GM18907 (cell line): ENCODE data around the gene ADAM15.

ENCODE experiments used
- ATAC-seq: cut with Tn5 transposase; IDR thresholded peaks from one replicate; pipeline ENCODE4 v1.9.1; 2021; ENCODE audit warnings: mild to moderate bottlenecking, moderate library complexity; ENCODE audit not compliant: unreplicated experiment

Gene ADAM15

DNA sequence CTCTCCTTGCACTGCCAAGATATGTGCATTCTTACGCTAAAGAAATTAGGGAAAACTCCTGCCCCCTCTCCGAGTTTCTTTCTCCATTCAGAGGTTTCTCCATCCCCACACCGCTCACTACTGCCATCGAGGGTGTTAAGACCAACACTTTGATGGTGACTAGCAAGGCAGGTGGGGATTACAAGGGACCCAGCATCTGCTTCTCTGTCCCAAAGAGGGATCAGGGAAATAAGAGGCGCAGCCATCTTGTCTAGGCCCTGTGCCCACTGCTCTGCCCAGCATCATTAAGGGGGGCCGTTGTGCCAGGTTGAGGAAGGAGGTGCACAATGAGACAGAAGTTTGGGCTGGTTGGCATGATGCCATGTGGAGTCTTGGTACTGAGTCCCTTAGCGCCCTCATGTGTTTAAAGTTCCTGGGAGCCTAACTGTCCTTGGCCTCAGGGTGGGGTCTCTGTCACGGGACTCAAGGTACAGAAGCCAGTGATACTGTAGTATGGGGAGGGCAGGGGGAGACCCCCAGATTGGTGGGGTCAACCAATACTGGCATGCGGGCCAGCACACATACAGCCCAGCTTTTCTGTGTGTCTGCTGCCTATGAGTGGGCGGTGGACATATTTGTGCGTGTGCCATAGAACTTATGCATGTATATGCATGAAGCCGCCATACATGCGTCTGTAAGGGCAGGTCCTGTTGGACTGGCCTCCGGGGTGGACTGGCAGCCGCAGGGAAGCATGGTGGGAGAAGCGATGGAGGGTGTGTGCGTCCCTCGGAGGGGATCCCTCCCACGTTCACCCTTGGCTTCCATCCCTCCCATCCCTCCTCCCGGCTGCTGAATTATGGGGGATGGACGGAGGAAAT is 33.0 kb downstream of the ADAM15 start:
- peak; percentile 5 for ATAC-seq

DNA sequence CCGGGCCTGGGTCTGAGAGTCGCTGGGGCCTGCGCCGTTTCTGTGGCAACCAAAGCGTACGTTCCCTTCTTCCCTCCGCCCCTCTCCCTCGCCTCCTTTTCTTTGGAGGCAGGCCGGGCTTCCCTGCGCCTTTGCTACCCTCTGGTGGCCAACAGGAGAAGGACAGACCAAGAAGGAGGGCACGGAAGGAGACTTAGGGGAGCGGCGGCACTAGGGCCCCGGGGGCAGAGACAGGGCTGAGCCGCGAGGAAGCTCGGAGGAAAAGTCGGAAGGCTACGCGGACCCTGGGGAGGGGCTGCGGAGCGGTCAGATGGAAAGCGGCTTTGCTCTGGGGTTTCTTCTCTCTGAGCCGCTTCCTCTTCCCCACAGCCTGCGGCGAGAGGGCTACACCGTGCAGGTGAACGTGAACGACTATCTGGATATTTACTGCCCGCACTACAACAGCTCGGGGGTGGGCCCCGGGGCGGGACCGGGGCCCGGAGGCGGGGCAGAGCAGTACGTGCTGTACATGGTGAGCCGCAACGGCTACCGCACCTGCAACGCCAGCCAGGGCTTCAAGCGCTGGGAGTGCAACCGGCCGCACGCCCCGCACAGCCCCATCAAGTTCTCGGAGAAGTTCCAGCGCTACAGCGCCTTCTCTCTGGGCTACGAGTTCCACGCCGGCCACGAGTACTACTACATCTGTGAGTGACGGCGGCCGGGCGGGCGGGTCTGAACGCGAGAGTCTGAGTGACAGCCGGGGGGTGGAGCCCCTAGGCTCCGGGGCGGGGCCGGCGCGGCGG is 33.8 kb downstream of the ADAM15 start:
- ATAC-seq, result peak; percentile 80

DNA sequence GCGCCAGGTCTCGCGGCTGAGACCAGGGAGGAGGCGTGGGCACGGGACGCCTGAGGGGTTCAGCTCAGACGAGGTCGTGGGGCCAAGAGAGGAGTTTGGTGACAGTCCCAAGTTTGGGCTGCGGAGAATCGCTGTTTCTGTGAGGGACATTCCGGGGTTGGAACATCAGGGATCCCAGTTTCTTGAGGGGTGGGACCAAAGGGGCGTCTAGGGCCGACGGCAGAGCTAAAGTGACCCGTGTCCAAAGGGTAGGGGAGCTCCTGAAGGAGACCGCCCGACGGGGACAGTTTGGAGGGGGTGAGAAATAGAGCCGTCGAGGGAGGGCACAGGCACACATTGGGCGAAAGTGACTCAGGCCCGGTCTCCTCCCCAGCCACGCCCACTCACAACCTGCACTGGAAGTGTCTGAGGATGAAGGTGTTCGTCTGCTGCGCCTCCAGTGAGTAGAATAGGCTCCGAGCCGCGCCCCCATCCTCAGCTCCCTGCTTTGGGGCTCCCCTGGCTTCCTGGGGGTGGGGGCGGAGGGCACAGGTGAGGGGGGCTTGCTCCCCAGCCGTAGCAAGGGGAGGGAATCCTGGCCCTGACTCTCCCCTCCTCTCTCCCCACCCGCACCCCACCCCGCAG is 34.5 kb downstream of the ADAM15 start:
- ATAC-seq, result no peak

DNA sequence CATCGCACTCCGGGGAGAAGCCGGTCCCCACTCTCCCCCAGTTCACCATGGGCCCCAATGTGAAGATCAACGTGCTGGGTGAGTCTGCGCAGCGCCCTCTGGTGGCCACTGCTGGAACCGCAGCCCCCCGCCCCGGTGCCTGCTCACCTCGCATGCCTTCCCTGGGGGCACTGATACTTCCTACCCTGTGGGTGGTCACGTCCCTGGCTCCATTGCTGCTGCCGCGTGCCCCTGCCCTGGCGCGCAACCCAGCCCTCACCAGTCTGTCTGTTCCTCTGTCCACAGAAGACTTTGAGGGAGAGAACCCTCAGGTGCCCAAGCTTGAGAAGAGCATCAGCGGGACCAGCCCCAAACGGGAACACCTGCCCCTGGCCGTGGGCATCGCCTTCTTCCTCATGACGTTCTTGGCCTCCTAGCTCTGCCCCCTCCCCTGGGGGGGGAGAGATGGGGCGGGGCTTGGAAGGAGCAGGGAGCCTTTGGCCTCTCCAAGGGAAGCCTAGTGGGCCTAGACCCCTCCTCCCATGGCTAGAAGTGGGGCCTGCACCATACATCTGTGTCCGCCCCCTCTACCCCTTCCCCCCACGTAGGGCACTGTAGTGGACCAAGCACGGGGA is 35.1 kb downstream of the ADAM15 start:
- no peak for ATAC-seq

DNA sequence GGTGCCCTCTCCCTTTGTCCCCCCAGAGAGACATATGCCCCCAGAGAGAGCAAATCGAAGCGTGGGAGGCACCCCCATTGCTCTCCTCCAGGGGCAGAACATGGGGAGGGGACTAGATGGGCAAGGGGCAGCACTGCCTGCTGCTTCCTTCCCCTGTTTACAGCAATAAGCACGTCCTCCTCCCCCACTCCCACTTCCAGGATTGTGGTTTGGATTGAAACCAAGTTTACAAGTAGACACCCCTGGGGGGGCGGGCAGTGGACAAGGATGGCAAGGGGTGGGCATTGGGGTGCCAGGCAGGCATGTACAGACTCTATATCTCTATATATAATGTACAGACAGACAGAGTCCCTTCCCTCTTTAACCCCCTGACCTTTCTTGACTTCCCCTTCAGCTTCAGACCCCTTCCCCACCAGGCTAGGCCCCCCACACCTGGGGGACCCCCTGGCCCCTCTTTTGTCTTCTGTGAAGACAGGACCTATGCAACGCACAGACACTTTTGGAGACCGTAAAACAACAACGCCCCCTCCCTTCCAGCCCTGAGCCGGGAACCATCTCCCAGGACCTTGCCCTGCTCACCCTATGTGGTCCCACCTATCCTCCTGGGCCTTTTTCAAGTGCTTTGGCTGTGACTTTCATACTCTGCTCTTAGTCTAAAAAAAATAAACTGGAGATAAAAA is 35.9 kb downstream of the ADAM15 start:
- no peak for ATAC-seq

DNA sequence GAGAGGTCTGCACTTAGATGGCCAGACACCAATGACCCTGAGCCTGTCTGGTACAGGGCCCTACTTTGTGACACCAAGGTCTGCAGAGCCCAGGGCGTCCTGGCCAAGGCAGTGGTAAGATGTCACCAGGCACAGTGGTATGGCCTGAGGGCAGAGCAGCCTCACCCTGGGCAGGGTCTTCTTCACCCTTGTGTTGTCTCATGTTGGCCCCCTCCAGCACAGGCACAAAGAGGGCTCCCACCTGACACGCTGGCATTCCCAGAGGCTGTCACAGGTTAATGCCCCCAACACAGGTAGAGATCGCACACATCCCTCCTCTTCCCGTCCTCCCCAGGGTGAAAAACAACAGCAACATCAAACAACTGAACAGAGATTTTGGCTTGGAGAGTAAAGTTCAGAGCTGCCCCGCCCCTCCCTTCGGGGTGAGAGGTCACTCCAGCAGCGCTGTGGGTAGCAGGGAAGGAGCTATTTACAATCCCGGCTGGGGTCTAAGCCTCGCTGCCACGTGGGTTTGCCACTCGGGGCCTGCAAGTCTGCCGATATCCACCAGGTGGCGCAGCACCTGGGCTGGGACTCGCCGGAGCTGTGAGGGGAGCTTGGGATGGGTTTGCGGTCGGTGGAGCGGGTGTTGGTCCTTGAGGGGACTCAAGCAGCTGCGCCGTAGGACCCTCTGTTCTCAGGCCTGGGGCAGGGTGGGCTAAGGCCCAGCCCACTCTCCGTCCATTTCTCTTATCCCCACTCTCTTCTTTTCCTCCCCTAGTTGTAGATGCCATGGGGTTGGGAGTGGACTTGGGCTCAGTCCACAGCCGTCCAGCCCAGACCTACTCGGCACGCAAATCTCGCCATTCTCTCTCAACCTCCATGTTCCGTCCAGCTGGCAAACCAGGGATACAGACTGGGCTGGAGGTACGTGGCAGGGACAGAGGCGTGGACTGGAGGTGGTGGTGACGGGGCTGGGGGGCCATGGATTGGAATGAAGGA is 40.2 kb downstream of the ADAM15 start:
- no peak for ATAC-seq

DNA sequence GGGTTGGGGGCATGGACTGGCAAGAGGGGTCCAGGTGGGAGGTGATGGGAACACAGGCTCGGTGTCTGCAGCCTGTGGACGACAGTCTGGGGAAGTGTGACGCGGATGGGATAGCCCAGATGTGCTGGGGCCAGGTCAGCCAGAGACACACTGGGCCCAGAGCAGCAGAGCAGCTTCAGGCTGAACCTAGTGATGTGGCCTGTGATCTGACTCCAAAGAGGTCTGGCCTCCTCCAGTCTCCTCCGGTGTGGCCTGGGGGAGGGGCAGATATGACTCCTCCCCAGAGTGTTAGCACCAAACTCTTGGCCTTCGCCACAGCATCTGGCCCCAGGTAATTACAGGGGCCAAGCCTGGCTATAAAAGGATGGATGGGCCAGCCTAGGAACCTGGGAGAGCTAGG is 41.0 kb downstream of the ADAM15 start:
- ATAC-seq, result no peak

DNA sequence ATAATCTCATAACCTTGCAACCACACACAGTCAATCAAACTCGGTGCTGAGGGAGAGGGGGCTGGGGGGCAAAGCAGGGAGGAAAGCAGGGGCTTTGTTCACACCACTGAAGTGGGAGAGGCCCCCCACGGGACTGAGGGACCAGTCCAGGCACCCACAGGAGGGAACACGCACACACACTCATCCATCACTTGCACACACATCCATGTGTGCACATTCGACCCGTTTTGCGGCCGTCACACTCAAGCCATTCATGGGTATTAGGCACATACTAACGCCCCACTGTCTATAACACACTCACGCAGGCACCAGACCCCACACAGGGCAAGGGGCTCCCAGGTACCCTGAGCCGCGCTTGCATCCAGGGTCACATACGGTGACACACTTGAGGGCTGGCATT is 41.5 kb downstream of the ADAM15 start:
- ATAC-seq, result no peak

DNA sequence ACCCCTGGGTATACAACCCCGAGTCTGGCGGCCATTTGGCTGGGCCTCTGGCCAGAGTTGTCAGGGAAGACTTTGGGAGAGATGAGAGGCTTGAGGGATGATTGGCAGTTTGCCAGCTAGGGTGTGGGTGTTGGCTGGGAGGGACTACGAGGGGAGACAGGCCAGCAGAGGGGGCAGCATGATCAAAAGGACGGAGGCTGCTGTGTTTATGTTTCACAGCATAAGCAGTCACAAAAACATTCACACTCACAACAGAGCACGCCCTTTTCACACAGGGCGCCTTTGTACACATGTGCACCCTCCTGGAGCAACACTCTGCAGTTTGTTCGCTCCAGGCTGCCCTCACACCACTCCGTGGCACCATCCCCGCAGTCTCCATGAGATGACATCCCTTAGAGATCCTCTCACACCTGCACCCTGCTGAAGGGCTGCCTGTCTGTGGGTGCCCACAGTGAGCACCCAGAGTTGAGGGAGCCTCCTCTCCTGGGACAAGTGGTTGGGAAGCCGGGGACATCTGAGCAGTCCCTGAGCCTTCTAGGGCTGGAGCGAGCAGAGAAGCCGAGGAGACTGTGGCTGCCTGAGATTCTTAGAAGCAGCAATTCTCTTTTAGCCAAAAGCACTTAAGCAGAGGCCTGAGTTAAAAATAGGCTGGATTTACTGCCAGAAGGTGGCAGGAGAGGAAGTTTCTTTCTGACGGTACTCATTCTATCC is 43.0 kb downstream of the ADAM15 start:
- ATAC-seq, result no peak

DNA sequence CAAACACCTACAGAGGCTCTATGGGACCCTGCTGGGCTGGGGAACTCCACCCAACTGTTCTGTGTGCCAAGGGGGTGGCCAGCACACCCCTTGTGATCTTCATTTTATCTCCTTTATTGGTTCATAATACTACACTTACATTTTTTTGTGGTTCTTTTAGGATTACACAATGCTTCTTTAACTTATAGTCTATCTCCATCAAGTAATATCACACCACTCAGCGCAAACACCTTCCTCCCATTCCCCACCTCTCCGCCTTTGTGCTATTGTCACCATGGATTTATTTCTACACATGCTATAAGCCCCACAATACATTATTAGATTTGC is 43.5 kb downstream of the ADAM15 start:
- ATAC-seq, result no peak

DNA sequence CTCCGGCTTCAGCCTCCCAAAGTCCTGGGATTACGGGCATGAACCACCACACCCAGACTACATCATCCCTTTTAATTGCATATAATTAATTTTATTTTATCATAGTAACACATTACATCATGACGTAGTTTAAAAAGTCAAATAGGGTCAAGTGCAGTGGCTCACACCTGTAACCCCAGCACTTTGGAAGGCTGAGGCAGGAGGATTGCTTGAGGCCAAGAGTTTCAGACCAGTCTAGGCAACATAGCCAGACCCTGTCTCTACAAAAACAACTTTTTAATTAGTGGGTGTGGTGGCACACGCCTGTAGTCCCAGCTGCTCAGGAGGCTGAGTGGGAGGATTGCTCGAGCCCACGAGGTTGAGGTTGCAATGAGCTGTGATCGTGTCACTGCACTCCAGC is 48.2 kb downstream of the ADAM15 start:
- no peak for ATAC-seq

DNA sequence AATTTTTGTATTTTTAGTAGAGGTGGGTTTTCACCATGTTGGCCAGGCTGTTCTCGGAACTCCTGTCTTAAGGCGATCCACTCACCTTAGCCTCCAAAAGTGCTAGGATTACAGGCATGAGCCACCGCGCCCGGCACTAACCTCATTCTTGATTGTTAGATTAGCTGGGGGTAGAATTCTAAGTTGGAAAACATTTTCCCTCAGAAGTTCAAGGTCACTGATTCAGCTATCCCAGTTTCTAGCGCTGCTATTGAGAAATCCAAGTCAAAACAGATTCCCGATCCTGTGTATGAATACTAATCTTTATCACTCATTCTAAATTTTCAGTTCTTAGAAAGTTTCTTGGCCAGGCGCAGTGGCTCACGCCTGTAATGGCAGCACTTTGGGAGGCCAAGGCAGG is 52.2 kb downstream of the ADAM15 start:
- ATAC-seq, result no peak

DNA sequence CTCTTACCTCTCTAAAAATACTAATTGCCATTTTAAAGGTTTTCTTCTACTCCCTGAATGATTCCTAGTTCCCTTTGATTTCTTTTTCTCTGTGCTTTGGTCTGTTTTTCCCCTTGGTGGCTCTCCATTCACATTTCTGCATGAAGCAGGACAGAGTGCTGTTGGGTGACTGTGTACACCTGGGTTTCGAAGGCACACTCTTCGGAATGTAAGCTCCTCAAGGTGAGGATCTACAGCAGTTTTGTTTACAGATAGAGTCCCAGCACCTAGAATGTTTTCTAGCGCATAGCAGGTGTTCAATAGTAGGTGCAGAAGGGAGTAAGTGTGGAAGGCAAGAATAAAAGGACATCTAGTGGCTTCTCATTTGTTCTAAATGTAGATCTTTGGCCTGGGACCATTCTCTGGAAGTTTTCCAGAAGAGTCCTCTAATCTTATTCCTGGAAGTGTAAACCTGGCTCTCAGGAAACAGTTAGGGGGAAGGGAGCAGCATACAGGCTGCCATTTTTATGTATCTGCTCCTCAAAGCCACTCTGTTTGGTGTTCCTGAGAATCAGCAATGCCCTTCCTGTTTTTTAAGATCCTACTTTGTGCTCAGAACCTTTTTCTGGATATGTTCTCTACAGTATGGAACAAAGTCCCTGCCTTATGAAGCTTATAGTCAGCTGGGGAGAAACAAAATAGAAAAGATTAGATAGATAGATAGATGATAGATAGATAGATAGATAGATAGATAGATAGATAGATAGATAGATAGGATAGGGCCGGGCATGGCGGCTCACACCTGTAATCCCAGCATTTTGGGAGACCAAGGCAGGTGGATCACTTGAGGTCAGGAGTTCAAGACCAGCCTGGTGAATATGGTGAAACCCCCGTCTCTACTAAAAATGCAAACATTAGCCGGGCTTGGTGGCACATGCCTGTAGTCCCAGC is 53.8 kb downstream of the ADAM15 start:
- ATAC-seq, result no peak

DNA sequence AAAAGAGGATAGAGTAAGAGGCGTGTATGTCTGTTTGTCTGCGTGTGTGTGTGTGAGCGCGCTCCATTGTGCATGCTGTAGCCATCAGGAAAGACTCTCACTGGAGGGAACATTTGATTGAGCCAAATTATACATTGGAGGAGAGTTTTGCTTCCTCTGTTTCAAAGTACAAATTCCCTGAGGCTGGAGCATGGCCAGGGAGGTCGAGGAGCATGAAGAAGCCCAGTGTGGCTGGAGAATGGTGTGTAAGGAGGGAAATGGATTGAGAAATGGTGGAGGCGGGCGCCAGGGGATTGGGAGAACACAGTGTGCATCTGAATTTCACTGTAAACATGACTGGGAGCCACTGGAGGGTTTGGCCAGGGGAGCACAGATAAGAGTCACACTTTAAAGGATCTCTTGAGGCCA is 54.5 kb downstream of the ADAM15 start:
- ATAC-seq, result no peak

DNA sequence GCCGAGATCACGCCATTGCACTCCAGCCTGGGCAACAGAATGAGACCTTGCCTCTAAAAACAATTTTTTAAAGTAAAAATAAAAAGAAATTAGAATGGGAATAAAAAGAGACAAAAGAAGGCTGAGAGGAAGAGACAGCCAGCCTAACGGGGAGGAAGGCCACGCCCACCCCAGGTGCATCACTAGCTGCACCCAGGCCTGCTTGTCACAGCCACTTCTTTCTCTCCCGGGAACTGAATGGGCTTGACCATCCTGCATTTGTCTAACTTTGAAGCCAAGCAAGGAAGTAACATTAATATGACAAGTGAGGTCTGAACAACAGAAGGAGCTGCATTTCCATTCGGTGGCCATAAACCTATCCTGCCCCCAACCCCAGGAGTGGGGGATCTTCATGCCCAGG is 55.7 kb downstream of the ADAM15 start:
- ATAC-seq, result no peak

DNA sequence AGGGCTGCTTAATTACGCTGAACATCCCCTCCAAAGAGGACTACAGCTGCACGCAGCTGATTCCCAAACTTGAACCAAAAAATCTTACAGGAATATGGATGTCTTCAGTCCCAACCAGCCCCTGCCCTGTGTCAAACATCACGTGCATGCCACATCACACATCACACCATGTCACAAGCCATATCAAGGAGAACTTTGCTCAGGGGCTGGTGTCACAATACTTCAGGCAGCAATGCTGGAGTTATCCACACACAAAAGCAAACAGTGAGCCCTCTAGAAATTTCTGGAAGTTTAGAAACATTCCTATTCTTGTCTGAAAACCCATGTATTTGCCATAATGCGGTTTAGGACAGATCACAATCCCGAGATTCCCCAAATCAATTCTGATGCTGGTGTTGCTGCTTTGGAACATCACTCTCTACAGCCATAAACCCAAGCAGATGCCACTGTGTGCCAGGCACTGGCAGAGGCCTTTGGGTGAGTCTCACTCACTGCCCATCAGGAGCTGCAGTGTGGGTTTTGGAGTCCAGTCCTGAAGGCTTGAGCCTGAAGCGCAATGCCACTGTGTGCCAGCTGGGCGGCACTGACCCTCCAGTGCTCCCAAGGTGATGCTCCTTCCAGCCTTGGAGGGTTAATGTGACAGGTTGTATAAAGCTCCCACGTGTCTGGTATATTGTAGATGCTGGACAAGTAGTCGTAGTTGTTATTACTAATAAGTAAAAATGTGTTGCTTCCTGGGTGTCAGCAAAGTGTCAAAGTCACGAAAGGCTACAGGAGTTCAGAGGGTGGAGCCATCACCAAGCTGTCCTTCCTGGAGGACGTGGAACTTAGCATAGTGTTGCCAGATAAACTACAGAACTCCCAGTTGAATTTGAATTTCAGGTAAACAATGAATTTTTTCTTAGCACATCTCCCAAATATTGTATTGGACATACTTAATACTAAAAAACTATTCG is 56.5 kb downstream of the ADAM15 start:
- ATAC-seq, result no peak

DNA sequence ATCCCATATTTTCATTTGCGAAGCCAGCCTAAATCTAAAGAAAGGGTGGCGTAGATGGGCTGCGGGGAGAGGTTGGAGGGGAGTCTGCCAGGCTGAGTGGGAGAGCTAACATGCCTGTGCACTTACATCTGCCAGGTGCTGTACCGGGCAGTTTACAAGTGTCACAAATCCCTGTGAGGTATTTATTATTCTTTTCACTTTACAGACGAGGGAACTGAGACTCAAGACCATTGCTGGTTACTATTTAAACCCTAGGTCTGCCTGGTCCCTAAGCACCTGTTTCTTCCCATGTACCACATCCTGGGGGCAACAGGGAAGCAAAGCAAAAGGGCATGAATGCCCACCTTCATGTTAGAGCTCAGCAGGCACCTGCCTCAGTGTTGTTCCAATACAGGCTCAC is 57.2 kb downstream of the ADAM15 start:
- ATAC-seq, result no peak
